ENCODE results near the gene TSPAN9. TPM values are rescaled to one million over a fixed set of nuclear protein-coding genes. Genes with fewer than 3 reads are reported as not detected.

The TSPAN9 gene
- total and polyA plus RNA-seq, 2 of the 4 experiments (the other 2 are of a cell fraction) = 17.7 to 39.1 TPM

- no peak overlapping the region for H3K4me2 ChIP-seq (ENCODE audit: low read depth, low read length)
- peaks cover 16% of the 10 kb centered on the region for H3K9me1 ChIP-seq (ENCODE audit: insufficient read depth, low read length)
- no peak overlapping the region for H4K5ac ChIP-seq (ENCODE audit: low read depth, low read length)
- no peak overlapping the region for H2AK9ac ChIP-seq (replicated peaks; ENCODE audit: low read depth, low read length, poor library complexity)
- peak overlapping the region in 1 of 2 experiments; percentile 1; a peak in 1 of 4 replicates for H4K8ac ChIP-seq (ENCODE audit: low read depth in 2 of 2, low read length in 2 of 2)
- H4K91ac ChIP-seq (ENCODE audit: insufficient read depth, low read depth, low read length) = no peak overlapping the region; the same call in 1 of the 2 replicates
- H3K56ac ChIP-seq (ENCODE audit: extremely low read depth, insufficient read depth, low read length) = no peak overlapping the region
- no peak for TF ChIP-seq USF2 (IDR thresholded peaks at IDR 0.05; ENCODE audit: low read depth, low read length)
- no peak for TF ChIP-seq MAFK (IDR thresholded peaks at IDR 0.05; ENCODE audit: low read depth, low read length)
- TF ChIP-seq ELK1 (IDR thresholded peaks at IDR 0.05; ENCODE audit: borderline replicate concordance, low read depth, low read length) = no peak
- no peak for TF ChIP-seq CEBPB (IDR thresholded peaks at IDR 0.05; ENCODE audit: low read depth, low read length)
- TF ChIP-seq RCOR1 (IDR thresholded peaks at IDR 0.05; ENCODE audit: insufficient replicate concordance, low read length) = no peak
- no peak for TF ChIP-seq RFX5 (IDR thresholded peaks at IDR 0.05; ENCODE audit: low read depth, low read length)
- TF ChIP-seq MAZ (IDR thresholded peaks at IDR 0.05; ENCODE audit: borderline replicate concordance, low read depth, low read length) = no peak
- no peak for TF ChIP-seq MXI1 (IDR thresholded peaks at IDR 0.05; ENCODE audit: borderline replicate concordance, low read depth, low read length)
- no peak for TF ChIP-seq POLR2A (IDR thresholded peaks at IDR 0.05; ENCODE audit: low read depth, low read length)
- dilution Hi-C loops (cut with HindIII; ENCODE audit: low sequenced_read_pairs, unreplicated experiment) = no loop called here
- no peak overlapping the region for H2BK5ac ChIP-seq (ENCODE audit: low read depth, low read length, poor library complexity, severe bottlenecking)
- no peaks in the 10 kb centered on the region for H3K27me3 ChIP-seq (ENCODE audit: control insufficient read depth, insufficient read depth, low read length)
- no peak overlapping the region for H3K4me3 ChIP-seq (ENCODE audit: insufficient read depth, low read depth, low read length)
- no peak overlapping the region for H2AK5ac ChIP-seq (ENCODE audit: low read depth, low read length)
- H3K36me3 ChIP-seq (ENCODE audit: control insufficient read depth, insufficient read depth, low read length) = no peaks in the 10 kb centered on the region
- no peak overlapping the region for H2BK15ac ChIP-seq (ENCODE audit: low read depth, low read length)
- H3K27ac ChIP-seq (ENCODE audit: insufficient read depth, low read length) = no peak overlapping the region
- WGBS, 2 experiments (ENCODE audit: extremely low coverage in 2 of 2, insufficient read length in 1 of 2) = 82% methylated on average over 6 of the region's 11 CpGs; no CpG with 5 or more reads in 1 of the 2 experiments
- in situ Hi-C loops (cut with MboI; ENCODE audit: low sequenced_read_pairs) = no loop called here
- no peak overlapping the region for H3K23ac ChIP-seq (ENCODE audit: low read depth, low read length)
- peaks cover 29% of the 10 kb centered on the region for H3K4me1 ChIP-seq (ENCODE audit: control insufficient read depth, insufficient read depth, low read length)
- intact Hi-C loops (cut with micrococcal nuclease) = no loop called here
- H2BK20ac ChIP-seq (ENCODE audit: low read depth, low read length) = no peak overlapping the region
- no peak for ATAC-seq (ENCODE audit: low read depth)
- no peak overlapping the region for H2AFZ ChIP-seq (replicated peaks; ENCODE audit: low read length, poor library complexity)
- no peak overlapping the region for H2BK120ac ChIP-seq (ENCODE audit: low read depth, low read length)
- peaks cover 2% of the 10 kb centered on the region; the same call in 1 of the 2 replicates for H3K9me3 ChIP-seq (ENCODE audit: control insufficient read depth, insufficient read depth, low read length)
- H3K14ac ChIP-seq (replicated peaks; ENCODE audit: low read depth, low read length) = no peak overlapping the region
- BruUV-seq (replicated peaks) = no TSS peak
- no peak overlapping the region for H3K9ac ChIP-seq (ENCODE audit: low read depth, low read length)
- no peak overlapping the region for H3K18ac ChIP-seq (ENCODE audit: low read depth, low read length)
- no peaks in the 10 kb centered on the region for H4K20me1 ChIP-seq (ENCODE audit: insufficient read depth, low read length)
- DNase-seq = no peak
- H3K79me1 ChIP-seq (ENCODE audit: low read depth in 1 of 2, low read length in 2 of 2) = peaks cover 6 to 19% of the 10 kb centered on the region in 2 experiments; a peak in 2 of 4 replicates
- H3K4ac ChIP-seq (ENCODE audit: low read depth, low read length) = no peak overlapping the region
- ChIA-PET CTCF (no interaction called here), POLR2A (ENCODE audit: unreplicated experiment) (no interaction called here)
Measured at GRCh38 chr12:3164454-3165077, 87.4 kb downstream of the TSPAN9 start.
